Mucosa of descending colon (tissue), 3 donors: ENCODE results near the gene RPS6KA4. TPM values are rescaled to one million over a fixed set of nuclear protein-coding genes. Genes with fewer than 3 reads are reported as not detected.

Experiments used
- ATAC-seq: fragments of 200-7000 bp; cut with Tn5 transposase; one replicate; pipeline ENCODE4 v1.9.1; 2020; ENCODE audit warnings: mild to moderate bottlenecking, moderate library complexity
- DNase-seq, 3 donors: peaks; one replicate each; pipeline ENCODE4 v3.0.0-alpha.2; 2020
- H3K36me3 ChIP-seq: fragments of 200-600 bp; one replicate; pipeline ENCODE4 v1.8.0; 2021; ENCODE audit warnings: low read depth, mild to moderate bottlenecking
- H3K4me1 ChIP-seq: fragments of 200-600 bp; one replicate; pipeline ENCODE4 v1.8.0; 2021; ENCODE audit warnings: low read depth, mild to moderate bottlenecking
- H3K4me3 ChIP-seq: fragments of 200-600 bp; one replicate; pipeline ENCODE4 v1.8.0; 2021; ENCODE audit warnings: mild to moderate bottlenecking
- H3K9me3 ChIP-seq: fragments of 200-600 bp; one replicate; pipeline ENCODE4 v1.8.0; 2021; ENCODE audit warnings: mild to moderate bottlenecking
- intact Hi-C, 2 donors: fragments of 100-400 bp; cut with DNase I in 1 of 2; cut with micrococcal nuclease in 1 of 2; formaldehyde crosslinking; loops; one replicate each; pipeline versions ENCODE4 v1.11.0 to v1.11.1; 2022; cut with DNase I, micrococcal nuclease
- total RNA-seq, 3 donors: library from RNA; stranded (reverse); fragmentation: NEBNext Ultra II Directional in 2 of 3; extraction: Animal tissue kit (Norgen Biotek cat#: 25700) in 2 of 3; gene quantifications; one replicate each; pipeline versions ENCODE4 v1.2.1 to v1.2.4, GENCODE V29; 2021 to 2023
- TF ChIP-seq, protein P1 (sequence below): fragments of 200-600 bp; IDR thresholded peaks from one replicate; pipeline ENCODE4 v1.8.0; 2022; ENCODE audit warnings: antibody characterized with exemption, mild to moderate bottlenecking
- donor health status: DM: no; HTN: no; CAD: no; lungs with moderate emphysema.
- donor health status: DM: no; HTN: no; CAD: no.
- donor health status: DM: no; HTN: yes; CAD: no.

Gene RPS6KA4
- total RNA-seq, 3 donors from 2014 or later = 33.6 to 39.8 (median 36.5) TPM

DNA sequence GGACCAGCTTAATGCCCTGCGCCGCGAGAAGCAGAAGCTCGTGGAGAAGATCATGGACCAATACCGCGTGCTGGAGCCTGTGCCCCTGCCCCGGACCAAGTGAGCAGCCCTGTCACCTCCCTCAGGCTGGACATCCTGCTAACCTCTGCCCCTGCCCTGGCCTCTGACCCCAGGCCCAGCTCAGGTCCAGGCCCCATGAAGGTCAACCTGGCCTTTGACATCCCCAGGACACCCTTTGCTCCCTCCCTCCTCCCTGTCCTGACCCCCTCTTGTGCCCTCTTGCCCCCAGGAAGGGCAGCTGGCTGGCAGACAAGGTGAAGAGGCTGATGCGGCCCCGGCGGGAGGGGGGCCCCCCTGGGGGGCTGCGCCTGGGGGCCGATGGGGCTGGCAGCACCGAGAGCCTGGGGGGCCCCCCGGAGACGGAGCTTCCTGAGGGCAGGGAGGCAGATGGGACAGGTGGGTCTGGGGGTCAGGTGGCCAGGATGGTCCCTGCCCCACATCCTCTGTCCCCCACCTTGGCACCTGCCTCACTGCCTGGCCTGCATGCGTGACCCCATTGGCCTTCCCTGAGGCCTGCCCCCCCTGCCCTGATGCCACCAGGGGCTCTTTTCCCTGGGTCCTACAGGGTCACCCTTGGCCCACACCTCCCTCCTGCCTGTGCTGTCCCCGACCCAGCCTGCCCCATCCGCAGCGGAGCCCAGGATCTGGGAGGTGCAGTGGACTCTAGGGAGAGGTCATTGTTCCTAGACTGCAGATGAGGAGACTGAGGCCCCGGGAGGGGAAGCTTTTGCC, 5.1 kb upstream of the RPS6KA4 start:
- Histone ChIP-seq H3K9me3 (no peaks in the 10 kb centered on the region), H3K4me3 (no peak overlapping the region), H3K36me3 (no peaks in the 10 kb centered on the region), H3K4me1 (peaks cover 11% of the 10 kb centered on the region)
- intact Hi-C loops = no loop called here
- ATAC-seq (no peak), DNase-seq (peak in 1 of 3 donors; percentile 37)
- TF ChIP-seq, protein P1, sequence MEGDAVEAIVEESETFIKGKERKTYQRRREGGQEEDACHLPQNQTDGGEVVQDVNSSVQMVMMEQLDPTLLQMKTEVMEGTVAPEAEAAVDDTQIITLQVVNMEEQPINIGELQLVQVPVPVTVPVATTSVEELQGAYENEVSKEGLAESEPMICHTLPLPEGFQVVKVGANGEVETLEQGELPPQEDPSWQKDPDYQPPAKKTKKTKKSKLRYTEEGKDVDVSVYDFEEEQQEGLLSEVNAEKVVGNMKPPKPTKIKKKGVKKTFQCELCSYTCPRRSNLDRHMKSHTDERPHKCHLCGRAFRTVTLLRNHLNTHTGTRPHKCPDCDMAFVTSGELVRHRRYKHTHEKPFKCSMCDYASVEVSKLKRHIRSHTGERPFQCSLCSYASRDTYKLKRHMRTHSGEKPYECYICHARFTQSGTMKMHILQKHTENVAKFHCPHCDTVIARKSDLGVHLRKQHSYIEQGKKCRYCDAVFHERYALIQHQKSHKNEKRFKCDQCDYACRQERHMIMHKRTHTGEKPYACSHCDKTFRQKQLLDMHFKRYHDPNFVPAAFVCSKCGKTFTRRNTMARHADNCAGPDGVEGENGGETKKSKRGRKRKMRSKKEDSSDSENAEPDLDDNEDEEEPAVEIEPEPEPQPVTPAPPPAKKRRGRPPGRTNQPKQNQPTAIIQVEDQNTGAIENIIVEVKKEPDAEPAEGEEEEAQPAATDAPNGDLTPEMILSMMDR = no peak

DNA sequence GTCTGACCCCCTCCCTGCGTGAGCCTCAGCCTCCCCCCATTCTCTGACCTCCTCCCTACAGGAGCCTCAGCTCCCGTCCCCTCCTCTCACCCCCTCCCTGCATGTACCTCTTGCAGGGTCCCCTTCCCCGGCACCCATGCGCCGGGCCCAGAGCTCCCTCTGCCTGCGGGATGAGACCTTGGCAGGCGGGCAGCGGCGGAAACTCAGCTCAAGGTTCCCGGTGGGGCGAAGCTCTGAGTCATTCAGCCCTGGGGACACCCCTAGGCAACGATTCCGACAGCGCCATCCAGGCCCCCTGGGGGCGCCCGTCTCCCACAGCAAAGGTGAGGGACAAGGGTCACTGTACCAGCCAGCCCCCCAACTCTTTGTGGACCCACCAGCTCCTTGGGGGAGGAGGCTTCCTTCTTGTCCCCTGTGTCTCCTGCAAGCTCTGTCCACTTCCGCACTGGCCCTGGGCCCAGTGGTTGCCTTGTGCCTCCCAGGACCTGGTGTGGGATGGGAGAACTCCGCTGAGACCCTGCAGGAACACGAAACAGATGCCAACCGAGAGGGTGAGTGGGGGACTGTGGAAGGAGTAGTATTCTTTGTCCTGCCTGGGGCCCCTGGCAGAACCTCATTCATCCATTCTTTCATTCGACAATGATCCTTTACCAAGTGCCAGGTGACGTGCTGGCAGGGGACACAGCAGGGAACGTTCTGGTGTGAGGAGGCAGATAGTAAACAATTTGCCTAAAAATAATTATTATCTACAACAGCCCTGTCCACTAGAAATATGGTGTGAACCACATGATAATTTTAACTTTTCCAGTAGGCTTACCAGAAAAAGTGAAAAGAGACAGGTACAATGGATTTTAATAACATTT, 3.7 kb upstream of the RPS6KA4 start:
- Histone ChIP-seq H3K4me3 (no peak overlapping the region), H3K36me3 (no peaks in the 10 kb centered on the region), H3K4me1 (peaks cover 17% of the 10 kb centered on the region), H3K9me3 (no peaks in the 10 kb centered on the region)
- intact Hi-C loops = no loop called here
- ATAC-seq (peak; percentile 73), DNase-seq (peak; percentile 83 to 88 (median 87))
- TF ChIP-seq, protein P1 = peak; percentile 41

DNA sequence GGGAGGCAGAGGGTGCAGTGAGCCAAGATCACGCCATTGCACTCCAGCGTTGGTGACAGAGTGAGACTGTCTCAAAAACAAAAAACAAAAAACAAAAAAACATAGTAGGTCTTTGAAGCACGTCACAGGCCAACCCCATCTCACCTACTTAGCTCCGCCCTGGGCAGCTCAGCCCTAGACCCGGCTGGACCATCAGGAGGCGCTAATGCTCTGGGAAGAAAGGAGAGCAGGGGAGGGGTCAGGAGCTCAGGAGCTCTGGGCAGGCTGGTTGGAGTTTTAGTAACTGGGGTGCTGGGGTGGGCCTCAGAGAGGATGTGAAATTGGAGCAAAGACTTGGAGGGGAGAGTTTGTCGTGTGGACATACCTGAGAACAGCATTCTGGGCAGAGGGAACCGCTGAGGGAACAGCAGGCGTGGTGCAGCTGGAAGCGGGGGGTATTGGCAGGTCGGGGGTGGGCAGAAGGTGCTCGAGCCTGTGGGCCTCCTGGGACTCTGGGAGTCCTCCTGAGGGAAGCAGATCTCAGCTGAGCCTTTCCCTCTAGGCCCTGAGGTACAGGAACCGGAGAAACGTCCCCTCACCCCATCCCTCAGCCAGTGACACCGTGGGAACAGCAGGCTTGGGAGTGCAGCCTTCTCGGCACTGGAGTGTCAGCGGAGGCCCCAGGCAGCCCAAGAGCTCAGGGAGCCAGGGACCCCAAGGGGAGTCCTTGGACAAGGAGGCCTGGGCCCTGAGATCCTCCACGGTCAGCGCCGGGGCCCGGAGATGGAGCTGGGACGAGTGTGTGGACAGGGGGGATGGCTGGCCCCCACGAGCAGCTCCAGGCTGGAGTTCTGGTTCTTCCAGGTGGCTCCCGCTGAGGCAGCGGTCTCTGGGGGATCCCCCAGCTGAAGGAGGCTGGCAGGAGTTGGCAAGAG, 2.2 kb upstream of the RPS6KA4 start:
- TF ChIP-seq, protein P1 = no peak
- H3K4me1 ChIP-seq = peaks cover 22% of the 10 kb centered on the region
- no peaks in the 10 kb centered on the region for H3K36me3 ChIP-seq
- ATAC-seq (no peak), DNase-seq (peak in 2 of 3 donors; percentile 50 to 65)
- no peaks in the 10 kb centered on the region for H3K9me3 ChIP-seq
- intact Hi-C loops = no loop called here
- H3K4me3 ChIP-seq = no peak overlapping the region

DNA sequence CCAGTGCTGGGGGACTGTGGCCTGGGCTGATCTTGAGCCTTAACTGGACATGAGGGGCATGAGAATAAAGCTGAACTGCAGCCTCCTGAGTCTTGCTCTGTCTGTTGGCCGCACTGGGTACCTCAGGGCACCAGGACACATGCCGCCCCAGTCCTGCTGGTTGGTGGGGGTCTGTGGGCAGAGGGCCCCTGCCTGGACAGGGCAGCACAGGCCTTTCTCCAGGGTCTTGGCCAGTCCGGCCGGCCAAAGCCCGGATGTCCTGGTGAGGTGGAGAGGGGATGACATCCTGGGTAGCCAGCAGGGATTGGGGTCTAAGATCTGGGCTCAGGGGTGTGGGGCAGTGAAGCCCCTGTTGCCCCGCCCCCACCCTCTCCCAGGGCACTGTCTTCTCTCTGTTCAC, 1.5 kb upstream of the RPS6KA4 start:
- peak in 1 of 3 donors; percentile 40 for DNase-seq
- TF ChIP-seq, protein P1 = no peak
- intact Hi-C loops = no loop called here

DNA sequence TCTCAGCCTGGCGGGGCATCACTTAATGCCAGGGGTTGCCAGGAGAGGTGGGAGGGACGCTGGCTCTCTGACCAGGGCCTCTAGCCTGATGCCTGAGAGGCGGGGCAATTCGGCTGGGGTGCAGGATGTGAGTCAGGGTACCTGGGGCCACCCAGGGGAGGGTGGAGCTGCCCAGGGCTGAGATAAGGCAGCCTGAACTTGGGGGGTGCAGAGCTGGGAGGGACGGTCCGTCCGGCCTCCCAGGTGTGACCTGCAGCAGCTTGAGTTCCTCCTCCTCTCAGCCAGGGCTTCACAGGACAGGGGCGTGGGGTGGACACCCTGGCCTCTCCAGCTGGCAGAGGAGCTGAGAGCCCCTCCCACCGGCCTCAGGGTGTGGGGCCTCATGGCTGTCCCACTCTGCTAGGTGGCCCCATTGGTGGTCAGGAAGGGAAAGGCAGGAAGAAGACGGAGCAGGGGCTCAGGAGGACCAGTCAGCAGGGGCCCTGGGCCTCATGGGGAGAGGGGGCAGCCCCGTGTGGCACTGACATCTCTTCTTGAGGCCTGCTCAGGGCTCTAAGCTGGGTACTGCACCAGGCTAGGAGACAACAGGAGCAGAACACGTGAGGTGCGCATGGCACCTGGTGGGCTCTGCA, 942 bp upstream of the RPS6KA4 start:
- intact Hi-C loops = no loop called here
- Histone ChIP-seq H3K4me3 (no peak overlapping the region), H3K4me1 (peaks cover 22% of the 10 kb centered on the region), H3K36me3 (peaks cover 10% of the 10 kb centered on the region), H3K9me3 (no peaks in the 10 kb centered on the region)
- peak; percentile 15 for ATAC-seq
- peak in 2 of 3 donors; percentile 57 to 73 for DNase-seq
- TF ChIP-seq, protein P1 = no peak

More for the DNA sequence above, 1.5 kb upstream of the RPS6KA4 start:
- peaks cover 5% of the 10 kb centered on the region for H3K36me3 ChIP-seq
- no peak overlapping the region for H3K4me3 ChIP-seq
- peaks cover 22% of the 10 kb centered on the region for H3K4me1 ChIP-seq
- no peaks in the 10 kb centered on the region for H3K9me3 ChIP-seq
- ATAC-seq = no peak
